ENCODE results near the gene IDE. TPM values are rescaled to one million over a fixed set of nuclear protein-coding genes. Genes with fewer than 3 reads are reported as not detected.

The IDE gene
- total RNA-seq, 1 experiment from 2014 or later: 55.8 TPM

GRCh38 chr10:92573091-92573797 is 649 bp downstream of the IDE start:
- Histone ChIP-seq H3K9ac (ENCODE audit: low read length) (peak overlapping the region; percentile 95), H3K4me3 (replicated peaks in 1 of 2; ENCODE audit: low read depth in 1 of 2, low read length in 2 of 2) (peak overlapping the region; percentile 74 to 88), H4K20me1 (ENCODE audit: insufficient read depth) (no peaks in the 10 kb centered on the region; the same call in 1 of the 2 replicates), H3K27ac (ENCODE audit: low read depth, low read length) (peak overlapping the region; percentile 97), H3K36me3 (ENCODE audit: control insufficient read depth in 1 of 2, insufficient read depth in 2 of 2, low read length in 2 of 2) (no peaks in the 10 kb centered on the region; a peak in 1 of 4 replicates), H3K9me2 (ENCODE audit: insufficient read depth) (no peaks in the 10 kb centered on the region), H3K4me1 (ENCODE audit: control insufficient read depth in 1 of 2, insufficient read depth in 2 of 2, low read length in 2 of 2) (peaks cover 17 to 28% of the 10 kb centered on the region in 2 experiments), H3K9me3 (ENCODE audit: control insufficient read depth in 1 of 2, insufficient read depth in 1 of 2, low read depth in 1 of 2, low read length in 2 of 2) (no peaks in the 10 kb centered on the region), H3K79me2 (ENCODE audit: insufficient read depth, low read length) (peaks cover 51% of the 10 kb centered on the region), H2AFZ (ENCODE audit: low read depth, low read length, poor library complexity, severe bottlenecking) (no peak overlapping the region), H3K4me2 (ENCODE audit: low read length) (peak overlapping the region; percentile 74), H3K27me3 (ENCODE audit: insufficient read depth, low read length) (no peaks in the 10 kb centered on the region)
- CTCF ChIA-PET: interaction anchor here (0.8 to 4.0 kb wide), 4 partner anchors 9 to 56 kb away, joined by 3 to 26 read pairs (median 12); no protein-coding TSS in a partner anchor
- TF ChIP-seq SP1 (IDR thresholded peaks at IDR 0.05; ENCODE audit: low read depth) (no peak), CBX3 (IDR thresholded peaks at IDR 0.05; ENCODE audit: low read depth) (no peak), MAX (IDR thresholded peaks at IDR 0.05) (no peak), FOSL1 (IDR thresholded peaks at IDR 0.05; ENCODE audit: low read depth) (no peak), EZH2phosphoT487 (IDR thresholded peaks at IDR 0.05; ENCODE audit: borderline replicate concordance) (no peak), YY1 (IDR thresholded peaks at IDR 0.05; ENCODE audit: extremely low read depth, insufficient replicate concordance, low read depth, low read length) (no peak), SRF (IDR thresholded peaks at IDR 0.05; ENCODE audit: low read depth) (no peak), TCF7L2 (IDR thresholded peaks at IDR 0.05; ENCODE audit: borderline replicate concordance, extremely low read depth, insufficient read depth, insufficient read length) (no peak), ZBTB33 (IDR thresholded peaks at IDR 0.05; ENCODE audit: extremely low read depth, insufficient replicate concordance, low read length) (no peak), CTCF (IDR thresholded peaks at IDR 0.05 in 2 of 3, conservative IDR thresholded peaks at IDR 0.05 in 1 of 3; ENCODE audit: borderline replicate concordance in 1 of 3, insufficient read depth in 1 of 3, low read depth in 2 of 3, low read length in 2 of 3) (peak in 2 of 3 experiments; percentile 13 to 18; a peak in 2 of 6 replicates), POLR2AphosphoS5 (IDR thresholded peaks at IDR 0.05; ENCODE audit: low read depth, low read length) (no peak), POLR2A (IDR thresholded peaks at IDR 0.05; ENCODE audit: borderline replicate concordance, extremely low read depth, insufficient read depth, insufficient read length) (no peak), ELF1 (IDR thresholded peaks at IDR 0.05; ENCODE audit: borderline replicate concordance, low read depth) (no peak), EZH2 (IDR thresholded peaks at IDR 0.05) (no peak), SIN3A (IDR thresholded peaks at IDR 0.05; ENCODE audit: low read depth) (no peak), EGR1 (IDR thresholded peaks at IDR 0.05; ENCODE audit: low read depth) (no peak), ZFX (IDR thresholded peaks at IDR 0.05) (peak; percentile 98; the same call in 1 of the 2 replicates)
- ATAC-seq: peak; percentile 46
- RAD21 ChIA-PET (ENCODE audit: low non-redundant PET in 1 of 2, low total read pairs in 2 of 2, uncharacterized antibody in 2 of 2, unreplicated experiment in 2 of 2): interaction anchor here in 1 of 2 experiments (1.0 kb wide), 1 partner anchor 56 kb away, joined by 4 read pairs; no protein-coding TSS in a partner anchor
- POLR2A ChIA-PET: interaction anchor here (1.2 to 3.3 kb wide), 3 partner anchors 10 to 56 kb away, joined by 5 to 29 read pairs (median 5); partner anchors contain the start of gene KIF11
- BruUV-seq (replicated peaks): TSS peak; percentile 70
- intact Hi-C loops (cut with micrococcal nuclease): no loop called here
- DNase-seq (ENCODE audit: low read depth, low spot score): no peak
